ENCODE measurements around the gene CST9. TPM values are rescaled to one million over a fixed set of nuclear protein-coding genes. Genes with fewer than 3 reads are reported as not detected.

The CST9 gene
- total RNA-seq, 3 donors from 2014 or later: 2.3 TPM; not detected in 2

DNA sequence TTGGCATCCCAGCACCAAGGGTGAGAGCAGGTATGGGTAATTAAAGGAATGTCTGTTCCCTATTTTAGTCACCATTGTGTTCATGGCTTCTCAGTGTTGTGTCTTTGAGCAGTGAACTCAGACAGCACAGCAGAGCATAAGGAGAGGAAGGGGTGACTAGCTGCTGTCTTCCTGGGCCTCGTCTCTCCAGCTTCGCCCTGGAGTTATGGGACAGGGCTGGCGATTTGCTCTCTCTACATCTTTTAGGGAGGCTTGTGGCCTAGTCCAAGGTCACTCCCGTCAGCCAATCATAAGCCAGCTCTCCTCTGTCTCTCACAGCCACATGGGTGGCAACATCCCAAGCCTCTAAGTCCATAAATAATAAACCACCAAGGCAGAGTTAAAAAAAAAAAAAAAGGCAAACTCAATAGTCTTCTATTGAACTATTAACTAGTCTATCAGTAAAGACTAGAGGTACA lies 24.7 kb upstream of the CST9 start:
- intact Hi-C loops (cut with DNase I; ENCODE audit: low total_unique reads): no loop called here
- Histone ChIP-seq H3K4me3 (no peak overlapping the region), H3K27ac (peak overlapping the region in 1 of 2 donors; percentile 83), H3K27me3 (no peaks in the 10 kb centered on the region), H3K9me3 (no peaks in the 10 kb centered on the region), H3K36me3 (no peaks in the 10 kb centered on the region), H3K4me1 (peaks cover 6 to 7% of the 10 kb centered on the region in 2 donors)
- TF ChIP-seq POLR2AphosphoS5 (IDR thresholded peaks at IDR 0.05) (no peak), POLR2A (IDR thresholded peaks at IDR 0.05) (no peak)
- TF ChIP-seq, protein P1, sequence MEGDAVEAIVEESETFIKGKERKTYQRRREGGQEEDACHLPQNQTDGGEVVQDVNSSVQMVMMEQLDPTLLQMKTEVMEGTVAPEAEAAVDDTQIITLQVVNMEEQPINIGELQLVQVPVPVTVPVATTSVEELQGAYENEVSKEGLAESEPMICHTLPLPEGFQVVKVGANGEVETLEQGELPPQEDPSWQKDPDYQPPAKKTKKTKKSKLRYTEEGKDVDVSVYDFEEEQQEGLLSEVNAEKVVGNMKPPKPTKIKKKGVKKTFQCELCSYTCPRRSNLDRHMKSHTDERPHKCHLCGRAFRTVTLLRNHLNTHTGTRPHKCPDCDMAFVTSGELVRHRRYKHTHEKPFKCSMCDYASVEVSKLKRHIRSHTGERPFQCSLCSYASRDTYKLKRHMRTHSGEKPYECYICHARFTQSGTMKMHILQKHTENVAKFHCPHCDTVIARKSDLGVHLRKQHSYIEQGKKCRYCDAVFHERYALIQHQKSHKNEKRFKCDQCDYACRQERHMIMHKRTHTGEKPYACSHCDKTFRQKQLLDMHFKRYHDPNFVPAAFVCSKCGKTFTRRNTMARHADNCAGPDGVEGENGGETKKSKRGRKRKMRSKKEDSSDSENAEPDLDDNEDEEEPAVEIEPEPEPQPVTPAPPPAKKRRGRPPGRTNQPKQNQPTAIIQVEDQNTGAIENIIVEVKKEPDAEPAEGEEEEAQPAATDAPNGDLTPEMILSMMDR (IDR thresholded peaks at IDR 0.05): no peak
- no peak for DNase-seq (ENCODE audit: low spot score in 2 of 2)

GRCh38 chr20:23629542-23630391 lies 24.1 kb upstream of the CST9 start:
- TF ChIP-seq POLR2A (IDR thresholded peaks at IDR 0.05): no peak
- TF ChIP-seq POLR2AphosphoS5 (IDR thresholded peaks at IDR 0.05): no peak
- TF ChIP-seq, protein P1 (IDR thresholded peaks at IDR 0.05): no peak
- intact Hi-C loops (cut with DNase I; ENCODE audit: low total_unique reads): loop anchor here (2.0 kb wide), 1 partner anchor 55 kb away; no protein-coding TSS in a partner anchor
- Histone ChIP-seq H3K27ac (peak overlapping the region; percentile 54 to 83), H3K4me1 (peaks cover 2 to 3% of the 10 kb centered on the region in 2 donors), H3K9me3 (no peaks in the 10 kb centered on the region), H3K36me3 (no peaks in the 10 kb centered on the region), H3K4me3 (no peak overlapping the region), H3K27me3 (no peaks in the 10 kb centered on the region)
- no peak for DNase-seq (ENCODE audit: low spot score in 2 of 2)

GRCh38 chr20:23629017-23629541 lies 23.4 kb upstream of the CST9 start:
- Histone ChIP-seq H3K4me3 (no peak overlapping the region), H3K27me3 (no peaks in the 10 kb centered on the region), H3K9me3 (no peaks in the 10 kb centered on the region), H3K36me3 (no peaks in the 10 kb centered on the region), H3K27ac (peak overlapping the region; percentile 54 to 83), H3K4me1 (peaks cover 0 to under 1% of the 10 kb centered on the region in 2 donors)
- DNase-seq (ENCODE audit: low spot score in 2 of 2): no peak
- TF ChIP-seq POLR2A (IDR thresholded peaks at IDR 0.05) (no peak), POLR2AphosphoS5 (IDR thresholded peaks at IDR 0.05) (peak in 1 of 3 donors; percentile 46)
- intact Hi-C loops (cut with DNase I; ENCODE audit: low total_unique reads): loop anchor here (2.0 kb wide), 1 partner anchor 56 kb away; no protein-coding TSS in a partner anchor

GRCh38 chr20:23628402-23629016 lies 22.8 kb upstream of the CST9 start:
- no peaks in the 10 kb centered on the region for H3K27me3 ChIP-seq
- H3K27ac ChIP-seq: peak overlapping the region; percentile 54 to 57
- H3K4me1 ChIP-seq: peaks cover 0 to 4% of the 10 kb centered on the region in 2 donors
- no peaks in the 10 kb centered on the region for H3K9me3 ChIP-seq
- intact Hi-C loops (cut with DNase I; ENCODE audit: low total_unique reads): loop anchor here (2.0 kb wide), 1 partner anchor 56 kb away; no protein-coding TSS in a partner anchor
- H3K4me3 ChIP-seq: no peak overlapping the region
- TF ChIP-seq, protein P1 (IDR thresholded peaks at IDR 0.05): no peak
- TF ChIP-seq POLR2A (IDR thresholded peaks at IDR 0.05): no peak
- TF ChIP-seq POLR2AphosphoS5 (IDR thresholded peaks at IDR 0.05): no peak
- no peak for DNase-seq (ENCODE audit: low spot score in 2 of 2)
- H3K36me3 ChIP-seq: no peaks in the 10 kb centered on the region

- Histone ChIP-seq H3K9me3 (no peaks in the 10 kb centered on the region), H3K36me3 (no peaks in the 10 kb centered on the region), H3K4me1 (peaks cover 0 to 4% of the 10 kb centered on the region in 2 donors), H3K27ac (no peak overlapping the region), H3K4me3 (no peak overlapping the region), H3K27me3 (no peaks in the 10 kb centered on the region)
- no peak for TF ChIP-seq POLR2A (IDR thresholded peaks at IDR 0.05)
- TF ChIP-seq, protein P1 (IDR thresholded peaks at IDR 0.05): no peak
- no peak for TF ChIP-seq POLR2AphosphoS5 (IDR thresholded peaks at IDR 0.05)
- DNase-seq (ENCODE audit: low spot score in 2 of 2): no peak
- intact Hi-C loops (cut with DNase I; ENCODE audit: low total_unique reads): no loop called here
These were observed 21.8 kb upstream of the CST9 start for GRCh38 chr20:23627501-23627900.
